Esophagus squamous epithelium (tissue), 5 donors: ENCODE results near the gene BET1L. TPM values are rescaled to one million over a fixed set of nuclear protein-coding genes. Genes with fewer than 3 reads are reported as not detected.

Experiments used
- DNase-seq: peaks from one replicate; lab custom pipeline; 2025; lab: John Stamatoyannopoulos, UW
- H3K27ac ChIP-seq, 4 donors: fragments of 200-600 bp; sonication (generic); one replicate each; pipeline ENCODE4 v1.5.1; 2016 to 2019; ENCODE audit warnings: mild to moderate bottlenecking in 1 of 4
- H3K27me3 ChIP-seq, 4 donors: fragments of 200-600 bp; sonication (generic); 1 replicate in 3 of 4; 2 replicates in 1 of 4; pipeline versions ENCODE4 v1.5.1 to v1.6.0; 2017 to 2021; ENCODE audit warnings: antibody characterized with exemption in 1 of 4
- H3K36me3 ChIP-seq, 3 donors: fragments of 200-600 bp; sonication (generic); one replicate each; pipeline ENCODE4 v1.5.1; 2016 to 2019
- H3K4me1 ChIP-seq, 3 donors: fragments of 200-600 bp; sonication (generic); one replicate each; pipeline ENCODE4 v1.5.1; 2017 to 2019
- H3K4me3 ChIP-seq, 4 donors: fragments of 200-600 bp; sonication (generic); 1 replicate in 3 of 4; 2 replicates in 1 of 4; pipeline ENCODE4 v1.5.1; 2016 to 2019; ENCODE audit warnings: mild to moderate bottlenecking in 2 of 4, moderate library complexity in 1 of 4
- H3K9me3 ChIP-seq, 3 donors: fragments of 200-600 bp; sonication (generic); one replicate each; pipeline ENCODE4 v1.5.1; 2016 to 2019
- POLR2A ChIP-seq, 4 donors: fragments of 450-650 bp; IDR thresholded peaks; one replicate each; pipeline ENCODE4 v1.6.1; 2017; ENCODE audit warnings: antibody characterized with exemption in 4 of 4, mild to moderate bottlenecking in 4 of 4, moderate library complexity in 3 of 4
- WGBS, 2 donors: methylation state at CpG; one replicate each; pipeline ENCODE4 v1.1.5; 2018; 5-methylcytosine and 5-hydroxymethylcytosine counted together
- intact Hi-C: fragments of 100-400 bp; cut with DNase I; formaldehyde crosslinking; loops from one replicate; pipeline ENCODE4 v1.15.0; 2022
- total RNA-seq, 4 donors: library from RNA; depleted of rRNA; stranded (reverse); fragments of >200 nt; gene quantifications; one replicate each; pipeline ENCODE4 v1.1.0, GENCODE V29; 2016
- TF ChIP-seq, protein P1 (sequence below), 6 experiments: fragments of 450-650 bp in 4 of 6; fragments of 200-600 bp in 2 of 6; sonication (generic) in 2 of 6; IDR thresholded peaks; one replicate each; pipeline ENCODE4 v1.5.1; 2016 to 2019; ENCODE audit warnings: antibody characterized with exemption in 6 of 6, mild to moderate bottlenecking in 4 of 6, moderate library complexity in 4 of 6
- donor health status: DM: yes; HTN: yes; CAD: no.

The BET1L gene
- total RNA-seq, 4 donors from 2014 or later: 16.3 to 24.8 (median 17.1) TPM

- no peaks in the 10 kb centered on the region for H3K9me3 ChIP-seq
- H3K27me3 ChIP-seq: no peaks in the 10 kb centered on the region
- peak within 1 kb of the TSS; percentile 87 to 99 (median 98) for H3K27ac ChIP-seq
- peak; percentile 48 for DNase-seq
- H3K36me3 ChIP-seq: peaks cover 0 to 33% (median 5%) of the 10 kb centered on the region in 3 donors
- WGBS, 2 donors: 0% methylated on average over 5 to 29 of the region's 70 CpGs
- TF ChIP-seq, protein P1, sequence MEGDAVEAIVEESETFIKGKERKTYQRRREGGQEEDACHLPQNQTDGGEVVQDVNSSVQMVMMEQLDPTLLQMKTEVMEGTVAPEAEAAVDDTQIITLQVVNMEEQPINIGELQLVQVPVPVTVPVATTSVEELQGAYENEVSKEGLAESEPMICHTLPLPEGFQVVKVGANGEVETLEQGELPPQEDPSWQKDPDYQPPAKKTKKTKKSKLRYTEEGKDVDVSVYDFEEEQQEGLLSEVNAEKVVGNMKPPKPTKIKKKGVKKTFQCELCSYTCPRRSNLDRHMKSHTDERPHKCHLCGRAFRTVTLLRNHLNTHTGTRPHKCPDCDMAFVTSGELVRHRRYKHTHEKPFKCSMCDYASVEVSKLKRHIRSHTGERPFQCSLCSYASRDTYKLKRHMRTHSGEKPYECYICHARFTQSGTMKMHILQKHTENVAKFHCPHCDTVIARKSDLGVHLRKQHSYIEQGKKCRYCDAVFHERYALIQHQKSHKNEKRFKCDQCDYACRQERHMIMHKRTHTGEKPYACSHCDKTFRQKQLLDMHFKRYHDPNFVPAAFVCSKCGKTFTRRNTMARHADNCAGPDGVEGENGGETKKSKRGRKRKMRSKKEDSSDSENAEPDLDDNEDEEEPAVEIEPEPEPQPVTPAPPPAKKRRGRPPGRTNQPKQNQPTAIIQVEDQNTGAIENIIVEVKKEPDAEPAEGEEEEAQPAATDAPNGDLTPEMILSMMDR (IDR thresholded peaks at IDR 0.05): peak in 3 of 6 experiments; percentile 24 to 37 (median 36)
- TF ChIP-seq POLR2A (IDR thresholded peaks at IDR 0.05): peak in 2 of 4 donors; percentile 17 to 62
- H3K4me3 ChIP-seq: peak within 1 kb of the TSS; percentile 60 to 87 (median 84)
- intact Hi-C loops: loop anchor here (10.0 kb wide), 1 partner anchor 269 kb away; the partner anchor contains the start of gene RNH1
- H3K4me1 ChIP-seq: peaks cover 11 to 35% (median 22%) of the 10 kb centered on the region in 3 donors
These were observed 29.0 kb upstream of the BET1L start, which contains the start of gene SIRT3 for GRCh38 chr11:235997-236773. SIRT3 (minus strand) TSS chr11:236342; CDS start chr11:236328, 14 bp downstream.

GRCh38 chr11:235609-235996 is 28.4 kb upstream of the BET1L start:
- Histone ChIP-seq H3K4me1 (peaks cover 11 to 35% (median 22%) of the 10 kb centered on the region in 3 donors), H3K36me3 (peaks cover 0 to 33% (median 0%) of the 10 kb centered on the region in 3 donors), H3K27me3 (no peaks in the 10 kb centered on the region), H3K9me3 (no peaks in the 10 kb centered on the region), H3K4me3 (peak overlapping the region; percentile 60 to 87 (median 84)), H3K27ac (peak overlapping the region; percentile 87 to 99 (median 98))
- 3 to 5% methylated on average over 13 of the region's 13 CpGs for WGBS, 2 donors
- TF ChIP-seq POLR2A (IDR thresholded peaks at IDR 0.05): no peak
- DNase-seq: no peak
- intact Hi-C loops: loop anchor here (10.0 kb wide), 1 partner anchor 269 kb away; the partner anchor contains the start of gene RNH1

DNA sequence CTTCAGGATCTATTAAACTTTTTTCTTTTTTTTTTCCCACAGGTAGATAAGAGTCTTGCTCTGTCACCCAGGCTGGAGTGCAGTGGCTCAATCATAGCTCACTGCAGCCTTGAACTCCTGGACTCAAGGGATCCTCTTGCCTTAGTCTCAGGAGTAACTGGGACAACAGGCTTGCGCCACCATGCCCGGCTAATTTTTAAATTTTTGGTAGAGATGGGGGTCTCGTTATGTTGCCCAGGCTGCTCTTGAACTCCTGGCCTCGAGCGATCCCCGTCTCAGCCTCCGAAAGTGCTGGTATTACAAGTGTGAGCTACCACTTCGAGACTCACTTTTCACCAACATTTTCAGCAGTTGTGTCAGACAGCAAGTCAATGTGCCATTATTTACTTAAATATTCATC is 28.0 kb upstream of the BET1L start:
- peaks cover 11 to 35% (median 22%) of the 10 kb centered on the region in 3 donors for H3K4me1 ChIP-seq
- no peaks in the 10 kb centered on the region for H3K9me3 ChIP-seq
- peaks cover 0 to 33% (median 0%) of the 10 kb centered on the region in 3 donors for H3K36me3 ChIP-seq
- intact Hi-C loops: loop anchor here (10.0 kb wide), 1 partner anchor 270 kb away; the partner anchor contains the start of gene RNH1
- H3K4me3 ChIP-seq: peak overlapping the region; percentile 60 to 87 (median 84)
- TF ChIP-seq POLR2A (IDR thresholded peaks at IDR 0.05): no peak
- TF ChIP-seq, protein P1 (IDR thresholded peaks at IDR 0.05): no peak
- 75 to 89% methylated on average over 8 of the region's 8 CpGs for WGBS, 2 donors
- peak overlapping the region in 2 of 4 donors; percentile 99 for H3K27ac ChIP-seq
- H3K27me3 ChIP-seq: no peaks in the 10 kb centered on the region
- DNase-seq: no peak

DNA sequence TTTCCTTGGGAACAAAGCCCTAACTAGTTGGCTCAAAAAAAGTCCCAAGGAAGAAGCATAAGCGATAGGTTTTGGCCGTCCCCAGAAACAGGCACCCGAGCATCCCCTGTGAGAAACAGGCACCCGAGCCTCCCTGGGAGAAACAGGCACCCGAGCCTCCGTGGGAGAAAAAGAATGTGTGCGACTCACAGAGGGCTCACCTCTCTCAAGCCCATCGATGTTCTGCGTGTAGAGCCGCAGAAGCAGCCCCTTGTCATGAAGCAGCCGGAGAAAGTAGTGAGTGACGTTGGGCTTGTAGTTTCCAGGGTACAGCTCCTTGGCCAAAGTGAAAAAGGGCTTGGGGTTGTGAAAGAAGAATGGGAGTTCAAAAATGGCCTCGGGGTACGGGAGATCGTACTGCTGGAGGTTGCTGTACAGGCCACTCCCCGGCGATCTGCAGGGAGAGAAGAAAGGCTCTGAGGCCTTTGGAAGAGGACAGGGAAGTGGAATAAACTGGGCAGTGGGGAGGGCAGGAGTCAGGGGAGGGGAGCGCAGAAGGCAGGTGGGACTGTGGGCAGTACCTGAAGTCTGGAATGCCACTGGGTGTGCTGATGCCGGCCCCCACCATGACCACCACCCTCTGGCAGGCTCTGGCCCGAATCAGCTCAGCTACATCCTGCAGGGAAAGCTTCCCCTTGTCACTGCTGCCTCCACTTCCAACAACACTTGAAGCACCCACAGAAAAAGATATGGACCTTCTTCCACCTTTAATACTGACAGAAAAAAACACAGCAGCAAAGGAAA is 25.8 kb upstream of the BET1L start:
- Histone ChIP-seq H3K4me3 (no peak overlapping the region), H3K27ac (no peak overlapping the region), H3K4me1 (peaks cover 6 to 24% (median 16%) of the 10 kb centered on the region in 3 donors), H3K36me3 (peaks cover 0 to 38% (median 0%) of the 10 kb centered on the region in 3 donors), H3K27me3 (no peaks in the 10 kb centered on the region), H3K9me3 (no peaks in the 10 kb centered on the region)
- intact Hi-C loops: loop anchor here (10.0 kb wide), 1 partner anchor 272 kb away; the partner anchor contains the start of gene RNH1
- TF ChIP-seq, protein P1 (IDR thresholded peaks at IDR 0.05): no peak
- no peak for TF ChIP-seq POLR2A (IDR thresholded peaks at IDR 0.05)
- no peak for DNase-seq
- 84 to 87% methylated on average over 19 to 20 of the region's 20 CpGs for WGBS, 2 donors

DNA sequence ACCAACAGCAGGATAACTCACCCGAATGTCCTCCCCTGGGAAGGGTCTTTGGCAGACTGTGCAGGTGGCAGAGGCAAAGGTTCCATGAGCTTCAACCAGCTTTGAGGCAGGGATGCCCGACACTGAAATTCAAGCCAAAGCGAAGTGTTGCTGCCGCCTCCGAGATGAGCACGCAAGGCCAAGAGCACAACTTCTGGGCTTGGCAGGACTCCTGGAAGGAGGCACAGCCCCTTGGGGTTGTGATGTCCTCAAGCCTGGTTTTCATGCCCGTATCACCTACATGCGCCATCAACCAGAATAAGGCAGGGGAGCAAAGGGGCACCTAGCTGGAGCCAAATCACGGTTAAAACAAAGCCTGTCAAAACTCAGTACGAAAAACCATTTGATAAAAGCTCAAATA is 23.2 kb upstream of the BET1L start:
- Histone ChIP-seq H3K4me1 (peaks cover 0 to 11% (median 7%) of the 10 kb centered on the region in 3 donors), H3K9me3 (no peaks in the 10 kb centered on the region), H3K27me3 (no peaks in the 10 kb centered on the region), H3K4me3 (no peak overlapping the region), H3K36me3 (peaks cover 0 to 47% (median 0%) of the 10 kb centered on the region in 3 donors), H3K27ac (no peak overlapping the region)
- 91 to 95% methylated on average over 10 of the region's 10 CpGs for WGBS, 2 donors
- intact Hi-C loops: loop anchor here (10.0 kb wide), 1 partner anchor 274 kb away; the partner anchor contains the start of gene RNH1
- no peak for DNase-seq
- TF ChIP-seq, protein P1 (IDR thresholded peaks at IDR 0.05): no peak
- no peak for TF ChIP-seq POLR2A (IDR thresholded peaks at IDR 0.05)
